K562 (cell line): ENCODE measurements around the gene CREB3L2. TPM values are rescaled to one million over a fixed set of nuclear protein-coding genes. Genes with fewer than 3 reads are reported as not detected.

Experiments used
- ARNT ChIP-seq, 2 experiments: fragments of 450-650 bp; IDR thresholded peaks; 2 replicates each; pipeline ENCODE4 v1.6.1; 2016; ENCODE audit warnings: mild to moderate bottlenecking in 1 of 2
- CBFA2T2 ChIP-seq: fragments of 450-650 bp; conservative IDR thresholded peaks from 2 replicates; pipeline ENCODE4 v1.6.1; 2017; ENCODE audit warnings: mild to moderate bottlenecking
- CBFA2T3 ChIP-seq: fragments of 450-650 bp; IDR thresholded peaks from 2 replicates; pipeline ENCODE4 v1.6.1; 2017
- CHCHD3 ChIP-seq: fragments of 250-450 bp; sonication (Bioruptor Pico); IDR thresholded peaks from 2 replicates; pipeline ENCODE4 v2.1.2; 2022; ENCODE audit warnings: mild to moderate bottlenecking
- CREB1 ChIP-seq, 2 experiments: sonication (generic) in 1 of 2; formaldehyde crosslinking in 1 of 2; IDR thresholded peaks; 2 replicates each; pipeline versions ENCODE4 v1.6.1 to v1.8.0; 2012 to 2022; ENCODE audit warnings: inconsistent platforms in 1 of 2, mild to moderate bottlenecking in 1 of 2, missing genetic modification reagents in 1 of 2, moderate library complexity in 1 of 2
- CREM ChIP-seq: IDR thresholded peaks from 2 replicates; pipeline ENCODE4 v1.6.1; 2014; ENCODE audit warnings: antibody characterized with exemption, low read depth
- DACH1 ChIP-seq: fragments of 450-650 bp; IDR thresholded peaks from 2 replicates; pipeline ENCODE4 v1.6.1; 2018; ENCODE audit not compliant: partially characterized antibody
- FOS ChIP-seq: IDR thresholded peaks from 3 replicates; pipeline ENCODE4 v1.6.1; 2011; ENCODE audit not compliant: insufficient read length; ENCODE audit errors: extremely low read depth
- JUND ChIP-seq, 2 experiments: IDR thresholded peaks; 2 replicates in 1 of 2; 3 replicates in 1 of 2; pipeline ENCODE4 v1.6.1; 2011; ENCODE audit warnings: borderline replicate concordance in 2 of 2, low read depth in 2 of 2, low read length in 2 of 2, improper control_type of control experiment in 1 of 2, missing biosample characterization in 1 of 2, missing genetic modification characterization in 1 of 2, missing genetic modification reagents in 1 of 2
- LEF1 ChIP-seq: fragments of 450-650 bp; IDR thresholded peaks from 2 replicates; pipeline ENCODE4 v1.6.1; 2016; ENCODE audit warnings: mild to moderate bottlenecking
- MEIS2 ChIP-seq: fragments of 450-650 bp; IDR thresholded peaks from 2 replicates; pipeline ENCODE4 v1.6.1; 2014; ENCODE audit warnings: mild to moderate bottlenecking; ENCODE audit not compliant: partially characterized antibody
- PCBP1 ChIP-seq: fragments of 200-400 bp; formaldehyde crosslinking; IDR thresholded peaks from 2 replicates; pipeline ENCODE4 v1.6.1; 2018; ENCODE audit warnings: mild to moderate bottlenecking, low read depth, low read length; ENCODE audit not compliant: poor library complexity, severe bottlenecking
- POLR2AphosphoS2 ChIP-seq: IDR thresholded peaks from 2 replicates; pipeline ENCODE4 v1.6.1; 2012; ENCODE audit warnings: low read length, improper control_type of control experiment
- SMAD4 ChIP-seq: fragments of 250-450 bp; sonication (Bioruptor Pico); conservative IDR thresholded peaks from 2 replicates; pipeline ENCODE4 v1.8.0; 2021; ENCODE audit warnings: inconsistent platforms, mild to moderate bottlenecking, moderate library complexity
- SMARCC2 ChIP-seq: fragments of 450-650 bp; IDR thresholded peaks from 2 replicates; pipeline ENCODE4 v1.6.1; 2017; ENCODE audit warnings: antibody characterized with exemption, moderate library complexity, mild to moderate bottlenecking, low read depth
- TAL1 ChIP-seq: fragments of 450-650 bp; IDR thresholded peaks from 2 replicates; pipeline ENCODE4 v1.6.1; 2016; ENCODE audit warnings: mild to moderate bottlenecking
- WHSC1 ChIP-seq: IDR thresholded peaks from one replicate; pipeline ENCODE4 v1.6.1; 2012; ENCODE audit warnings: low read length, control low read depth, inconsistent platforms
- ZNF175 ChIP-seq: fragments of 200-800 bp; sonication (Bioruptor generic); IDR thresholded peaks from 2 replicates; pipeline ENCODE4 v1.6.1; 2016; ENCODE audit warnings: low read depth, mild to moderate bottlenecking, missing genetic modification characterization, missing compliant biosample characterization
- ZNF584 ChIP-seq: fragments of 200-800 bp; sonication (Bioruptor generic); IDR thresholded peaks from 2 replicates; pipeline ENCODE4 v1.6.1; 2016; ENCODE audit warnings: low read depth, mild to moderate bottlenecking, missing genetic modification characterization, missing compliant biosample characterization
- polyA plus RNA-seq, 8 experiments: library from polyadenylated mRNA; depleted of rRNA in 4 of 8; stranded (reverse) in 5 of 8; unstranded in 3 of 8; fragments of >200 nt; fragmentation: Nextera tagmentation in 2 of 8; fragmentation: Illumina TruSeq in 1 of 8; extraction: Ambion mirVana in 2 of 8; extraction: Trizol in 1 of 8; gene quantifications; 2 replicates each; pipeline versions ENCODE4 v1.2.1 to v1.2.3, GENCODE V29; 2011 to 2014; ENCODE audit warnings: inconsistent platforms in 1 of 8, missing spikeins in 1 of 8
- total RNA-seq, 7 experiments: library from RNA; depleted of rRNA in 6 of 7; stranded (reverse); fragments of >200 nt in 6 of 7; fragmentation: Illumina TruSeq in 2 of 7; extraction: Trizol in 2 of 7; gene quantifications; 2 replicates each; pipeline versions ENCODE4 v1.2.1 to v1.2.3, GENCODE V29; 2011 to 2021; ENCODE audit warnings: low replicate concordance in 1 of 7
- TF ChIP-seq, protein P1 (sequence below): fragments of 450-650 bp; IDR thresholded peaks from 2 replicates; pipeline ENCODE4 v1.6.1; 2016; ENCODE audit warnings: mild to moderate bottlenecking
- TF ChIP-seq, protein P2 (sequence below): fragments of 200-800 bp; sonication (Bioruptor generic); IDR thresholded peaks from 2 replicates; pipeline ENCODE4 v1.6.1; 2017; ENCODE audit warnings: missing genetic modification characterization, missing compliant biosample characterization
- TF ChIP-seq, protein P3 (sequence below): sonication (generic); IDR thresholded peaks from 2 replicates; pipeline ENCODE4 v1.6.1; 2016
- TF ChIP-seq, protein P4 (sequence below): fragments of 250-450 bp; sonication (Bioruptor Pico); IDR thresholded peaks from 2 replicates; pipeline ENCODE4 v1.4.0; 2020; ENCODE audit warnings: mild to moderate bottlenecking, moderate library complexity

The CREB3L2 gene
- total and polyA plus RNA-seq, 9 of the 15 experiments (the other 6 are each of a cell fraction or from before 2014, with no cell fraction given), result 7.1 to 45.6 (median 15.8) TPM

DNA sequence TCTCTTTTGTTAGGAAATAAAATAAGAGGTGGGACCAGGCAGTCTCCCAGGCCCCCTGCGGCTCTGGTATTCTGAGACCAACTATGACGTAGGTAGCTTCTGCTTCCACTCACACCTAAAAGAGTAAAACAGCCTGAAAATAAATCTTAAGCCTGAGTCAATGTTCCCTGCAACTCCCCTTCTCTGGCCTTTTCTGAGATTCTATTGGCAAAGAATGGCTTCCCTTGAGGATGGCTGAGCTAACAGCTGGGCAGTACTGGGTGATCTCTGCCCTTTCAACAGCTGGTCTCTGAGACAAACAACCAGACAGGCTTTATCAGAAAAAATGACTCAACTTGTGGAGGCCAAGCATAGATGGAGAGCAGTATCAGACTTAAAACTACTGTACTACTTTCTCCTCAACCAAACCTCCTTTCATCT is 58.7 kb downstream of the CREB3L2 start (continued):
- TF ChIP-seq JUND (IDR thresholded peaks at IDR 0.05; ENCODE audit: borderline replicate concordance, low read depth, low read length), result peak; percentile 85
- TF ChIP-seq JUND (tag; IDR thresholded peaks at IDR 0.05; ENCODE audit: borderline replicate concordance, low read depth, low read length), result peak; percentile 40; the same call in 2 of the 3 replicates
- TF ChIP-seq PCBP1, result no peak
- 0 out of 2 replicates have a peak, but pooled peaks have one; percentile 57 for TF ChIP-seq ZNF584 (CRISPR knock-in tag)
- 0 out of 2 replicates have a peak, but pooled peaks have one; percentile 4 for TF ChIP-seq CREM
- TF ChIP-seq MEIS2, result peak; percentile 7
- TF ChIP-seq, protein P1, sequence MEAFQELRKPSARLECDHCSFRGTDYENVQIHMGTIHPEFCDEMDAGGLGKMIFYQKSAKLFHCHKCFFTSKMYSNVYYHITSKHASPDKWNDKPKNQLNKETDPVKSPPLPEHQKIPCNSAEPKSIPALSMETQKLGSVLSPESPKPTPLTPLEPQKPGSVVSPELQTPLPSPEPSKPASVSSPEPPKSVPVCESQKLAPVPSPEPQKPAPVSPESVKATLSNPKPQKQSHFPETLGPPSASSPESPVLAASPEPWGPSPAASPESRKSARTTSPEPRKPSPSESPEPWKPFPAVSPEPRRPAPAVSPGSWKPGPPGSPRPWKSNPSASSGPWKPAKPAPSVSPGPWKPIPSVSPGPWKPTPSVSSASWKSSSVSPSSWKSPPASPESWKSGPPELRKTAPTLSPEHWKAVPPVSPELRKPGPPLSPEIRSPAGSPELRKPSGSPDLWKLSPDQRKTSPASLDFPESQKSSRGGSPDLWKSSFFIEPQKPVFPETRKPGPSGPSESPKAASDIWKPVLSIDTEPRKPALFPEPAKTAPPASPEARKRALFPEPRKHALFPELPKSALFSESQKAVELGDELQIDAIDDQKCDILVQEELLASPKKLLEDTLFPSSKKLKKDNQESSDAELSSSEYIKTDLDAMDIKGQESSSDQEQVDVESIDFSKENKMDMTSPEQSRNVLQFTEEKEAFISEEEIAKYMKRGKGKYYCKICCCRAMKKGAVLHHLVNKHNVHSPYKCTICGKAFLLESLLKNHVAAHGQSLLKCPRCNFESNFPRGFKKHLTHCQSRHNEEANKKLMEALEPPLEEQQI, result no peak
- TF ChIP-seq LEF1, result 0 out of 2 replicates have a peak, but pooled peaks have one; percentile 34
- 0 out of 2 replicates have a peak, but pooled peaks have one; percentile 37 for TF ChIP-seq SMARCC2
- TF ChIP-seq CBFA2T2, result peak; percentile 89
- peak in 1 of 2 experiments; percentile 78; a peak in 2 of 4 replicates for TF ChIP-seq ARNT (IDR thresholded peaks at IDR 0.05)
- TF ChIP-seq CHCHD3, result no peak
- TF ChIP-seq ZNF175 (CRISPR knock-in tag), result 0 out of 2 replicates have a peak, but pooled peaks have one; percentile 32
- peak; percentile 98 for TF ChIP-seq DACH1
- peak; percentile 79 for TF ChIP-seq SMAD4
- TF ChIP-seq WHSC1, result no peak
- TF ChIP-seq CREB1 (IDR thresholded peaks at IDR 0.05), result peak; percentile 56; the same call in 1 of the 2 replicates
- TF ChIP-seq CREB1 (CRISPR knock-in tag; IDR thresholded peaks at IDR 0.05), result no peak
- TF ChIP-seq, protein P2, sequence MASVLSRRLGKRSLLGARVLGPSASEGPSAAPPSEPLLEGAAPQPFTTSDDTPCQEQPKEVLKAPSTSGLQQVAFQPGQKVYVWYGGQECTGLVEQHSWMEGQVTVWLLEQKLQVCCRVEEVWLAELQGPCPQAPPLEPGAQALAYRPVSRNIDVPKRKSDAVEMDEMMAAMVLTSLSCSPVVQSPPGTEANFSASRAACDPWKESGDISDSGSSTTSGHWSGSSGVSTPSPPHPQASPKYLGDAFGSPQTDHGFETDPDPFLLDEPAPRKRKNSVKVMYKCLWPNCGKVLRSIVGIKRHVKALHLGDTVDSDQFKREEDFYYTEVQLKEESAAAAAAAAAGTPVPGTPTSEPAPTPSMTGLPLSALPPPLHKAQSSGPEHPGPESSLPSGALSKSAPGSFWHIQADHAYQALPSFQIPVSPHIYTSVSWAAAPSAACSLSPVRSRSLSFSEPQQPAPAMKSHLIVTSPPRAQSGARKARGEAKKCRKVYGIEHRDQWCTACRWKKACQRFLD, result peak; percentile 42; the same call in 1 of the 2 replicates
- TF ChIP-seq, protein P3, sequence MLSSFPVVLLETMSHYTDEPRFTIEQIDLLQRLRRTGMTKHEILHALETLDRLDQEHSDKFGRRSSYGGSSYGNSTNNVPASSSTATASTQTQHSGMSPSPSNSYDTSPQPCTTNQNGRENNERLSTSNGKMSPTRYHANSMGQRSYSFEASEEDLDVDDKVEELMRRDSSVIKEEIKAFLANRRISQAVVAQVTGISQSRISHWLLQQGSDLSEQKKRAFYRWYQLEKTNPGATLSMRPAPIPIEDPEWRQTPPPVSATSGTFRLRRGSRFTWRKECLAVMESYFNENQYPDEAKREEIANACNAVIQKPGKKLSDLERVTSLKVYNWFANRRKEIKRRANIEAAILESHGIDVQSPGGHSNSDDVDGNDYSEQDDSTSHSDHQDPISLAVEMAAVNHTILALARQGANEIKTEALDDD, result peak; percentile 77
- TF ChIP-seq POLR2AphosphoS2, result 0 out of 2 replicates have a peak, but pooled peaks have one; percentile 37
- no peak for TF ChIP-seq FOS
- peak; percentile 62; the same call in 1 of the 2 replicates for TF ChIP-seq TAL1
- TF ChIP-seq CBFA2T3, result peak; percentile 94
- TF ChIP-seq, protein P4, sequence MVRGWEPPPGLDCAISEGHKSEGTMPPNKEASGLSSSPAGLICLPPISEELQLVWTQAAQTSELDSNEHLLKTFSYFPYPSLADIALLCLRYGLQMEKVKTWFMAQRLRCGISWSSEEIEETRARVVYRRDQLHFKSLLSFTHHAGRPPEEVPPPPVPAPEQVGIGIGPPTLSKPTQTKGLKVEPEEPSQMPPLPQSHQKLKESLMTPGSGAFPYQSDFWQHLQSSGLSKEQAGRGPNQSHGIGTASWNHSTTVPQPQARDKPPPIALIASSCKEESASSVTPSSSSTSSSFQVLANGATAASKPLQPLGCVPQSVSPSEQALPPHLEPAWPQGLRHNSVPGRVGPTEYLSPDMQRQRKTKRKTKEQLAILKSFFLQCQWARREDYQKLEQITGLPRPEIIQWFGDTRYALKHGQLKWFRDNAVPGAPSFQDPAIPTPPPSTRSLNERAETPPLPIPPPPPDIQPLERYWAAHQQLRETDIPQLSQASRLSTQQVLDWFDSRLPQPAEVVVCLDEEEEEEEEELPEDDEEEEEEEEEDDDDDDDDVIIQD, result 0 out of 2 replicates have a peak, but pooled peaks have one; percentile 10
